HUDEP-2 (cell line): ENCODE measurements around the gene GYPE.
"Not testable (repeated sequence)": the region's sequence is repeated elsewhere in the genome, so short reads cannot be mapped to it uniquely, and the experiment has no call there.

Source experiments
- DNase-seq, 76 experiments: peaks; one replicate each; lab custom pipeline; 2025; ENCODE audit not compliant: unreplicated experiment in 76 of 76; lab: John Stamatoyannopoulos, UW

The GYPE gene

GRCh38 chr4:143870523-143871268 is 34.7 kb downstream of the GYPE start:
- DNase-seq = not testable (repeated sequence)

GRCh38 chr4:143869925-143870324 is 35.4 kb downstream of the GYPE start:
- DNase-seq = not testable (repeated sequence)

- DNase-seq = not testable (repeated sequence)
Measured at GRCh38 chr4:143862716-143863115, 42.6 kb downstream of the GYPE start.

- DNase-seq = no peak
Measured at GRCh38 chr4:143858456-143858855, 46.9 kb downstream of the GYPE start.

GRCh38 chr4:143857391-143858336 is 47.7 kb downstream of the GYPE start:
- peak in 21 of 76 experiments; percentile 3 to 40 (median 16) for DNase-seq

GRCh38 chr4:143856017-143856557 is 49.3 kb downstream of the GYPE start:
- DNase-seq = not testable (repeated sequence)

- DNase-seq = peak in 18 of 76 experiments; percentile 2 to 60 (median 22)
Measured at GRCh38 chr4:143854645-143855044, 50.7 kb downstream of the GYPE start.

- DNase-seq = not testable (repeated sequence)
Measured at GRCh38 chr4:143849296-143849695, 56.1 kb downstream of the GYPE start.

- peak in 1 of 76 experiments; percentile 8 for DNase-seq
Measured at GRCh38 chr4:143843506-143843832, 61.9 kb downstream of the GYPE start.

- DNase-seq = peak in 1 of 76 experiments; percentile 4
Measured at GRCh38 chr4:143842624-143843505, 62.5 kb downstream of the GYPE start.

- DNase-seq = peak in 55 of 76 experiments; percentile 2 to 66 (median 36)
Measured at GRCh38 chr4:143839413-143839812, 65.9 kb downstream of the GYPE start.

GRCh38 chr4:143834196-143834595 is 71.2 kb downstream of the GYPE start:
- peak in 7 of 76 experiments; percentile 1 to 21 (median 15) for DNase-seq

- DNase-seq = not testable (repeated sequence)
Measured at GRCh38 chr4:143833676-143834075, 71.7 kb downstream of the GYPE start.

GRCh38 chr4:143830576-143830975 is 74.8 kb downstream of the GYPE start:
- DNase-seq = not testable (repeated sequence)

- not testable (repeated sequence) for DNase-seq
Measured at GRCh38 chr4:143829239-143829620, 76.1 kb downstream of the GYPE start.
